ENCODE results near the gene GPR156.
"Not testable (repeated sequence)": the region's sequence is repeated elsewhere in the genome, so short reads cannot be mapped to it uniquely, and the experiment has no call there.

Gene GPR156

GRCh38 chr3:120156699-120157098 is 128.3 kb downstream of the GPR156 start:
- DNase-seq = no peak

DNA sequence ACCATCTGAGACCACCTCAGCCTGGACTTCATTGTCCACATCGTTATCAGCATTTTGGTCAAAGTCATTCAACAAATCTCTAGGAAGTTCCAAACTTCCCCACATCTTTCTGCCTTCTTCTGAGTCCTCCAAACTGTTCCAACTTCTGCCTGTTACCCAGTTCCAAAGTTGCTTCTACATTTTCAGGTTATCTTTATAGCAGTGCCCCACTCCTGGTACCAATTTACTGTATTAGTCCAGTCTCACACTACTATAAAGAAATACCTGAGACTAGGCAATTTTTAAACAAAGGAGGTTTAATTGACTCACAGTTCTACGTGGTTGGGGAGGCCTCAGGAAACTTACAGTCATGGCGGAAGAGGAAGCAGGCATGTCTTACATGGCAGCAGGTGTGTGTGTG is 129.3 kb downstream of the GPR156 start:
- DNase-seq = not testable (repeated sequence)

DNA sequence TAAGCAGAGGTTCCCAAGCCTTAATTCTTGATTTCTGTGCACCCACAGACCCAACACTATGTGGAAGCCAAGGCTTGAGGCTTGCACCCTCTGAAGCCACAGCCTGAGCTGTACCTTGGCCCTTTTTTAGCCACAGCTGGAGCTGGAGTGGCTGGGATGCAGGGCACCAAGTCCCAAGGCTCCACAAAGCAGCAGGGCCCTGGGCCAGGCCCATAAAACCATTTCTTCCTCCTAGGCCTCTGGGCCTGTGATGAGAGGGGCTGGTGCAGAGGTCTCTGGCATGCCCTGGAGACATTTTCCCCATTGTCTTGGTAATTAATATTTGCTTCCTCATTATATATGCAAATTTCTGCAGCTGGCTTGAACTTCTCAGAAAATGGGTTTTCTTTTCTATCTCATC is 129.9 kb downstream of the GPR156 start:
- DNase-seq = no peak

DNA sequence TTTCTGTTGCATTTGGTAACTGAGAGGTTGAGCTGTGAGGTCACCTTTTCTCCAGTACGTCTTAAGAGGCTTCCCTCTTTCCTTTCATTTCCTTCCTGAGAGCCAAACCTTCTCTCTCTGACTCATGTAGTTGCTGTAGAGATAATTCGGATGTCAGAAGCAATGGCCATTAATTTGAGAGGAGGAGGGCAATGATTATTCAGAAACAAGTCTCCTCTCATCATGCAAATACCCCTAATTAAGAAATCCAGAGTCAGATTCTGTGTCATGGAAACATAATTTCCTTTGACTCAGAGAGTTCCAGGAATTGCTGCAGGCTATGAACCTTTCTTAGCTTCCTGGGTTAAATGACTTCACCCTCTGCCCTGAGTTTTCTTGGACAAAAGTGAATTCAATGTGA is 131.7 kb downstream of the GPR156 start:
- DNase-seq = no peak

DNA sequence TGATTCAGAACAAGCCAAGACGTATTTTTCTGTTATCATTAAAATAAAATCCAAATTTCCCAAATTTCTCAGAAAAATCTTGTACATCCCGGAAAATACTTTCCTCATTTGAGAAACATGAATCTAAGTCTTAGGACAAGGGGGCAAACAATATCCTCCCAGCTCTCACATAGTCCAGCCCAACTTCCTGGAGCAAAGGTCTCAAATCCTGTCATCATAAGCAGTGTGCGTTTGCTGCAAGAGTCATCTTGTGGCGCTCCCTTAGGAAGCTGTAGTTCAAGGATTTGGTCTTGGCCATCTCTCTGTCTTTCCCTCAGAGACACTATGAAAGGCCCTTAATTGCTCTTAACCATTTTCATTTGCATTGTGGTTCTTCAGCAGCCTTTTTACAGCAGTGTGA is 133.2 kb downstream of the GPR156 start:
- DNase-seq = no peak

GRCh38 chr3:120148187-120148949 is 136.7 kb downstream of the GPR156 start:
- DNase-seq = no peak

DNA sequence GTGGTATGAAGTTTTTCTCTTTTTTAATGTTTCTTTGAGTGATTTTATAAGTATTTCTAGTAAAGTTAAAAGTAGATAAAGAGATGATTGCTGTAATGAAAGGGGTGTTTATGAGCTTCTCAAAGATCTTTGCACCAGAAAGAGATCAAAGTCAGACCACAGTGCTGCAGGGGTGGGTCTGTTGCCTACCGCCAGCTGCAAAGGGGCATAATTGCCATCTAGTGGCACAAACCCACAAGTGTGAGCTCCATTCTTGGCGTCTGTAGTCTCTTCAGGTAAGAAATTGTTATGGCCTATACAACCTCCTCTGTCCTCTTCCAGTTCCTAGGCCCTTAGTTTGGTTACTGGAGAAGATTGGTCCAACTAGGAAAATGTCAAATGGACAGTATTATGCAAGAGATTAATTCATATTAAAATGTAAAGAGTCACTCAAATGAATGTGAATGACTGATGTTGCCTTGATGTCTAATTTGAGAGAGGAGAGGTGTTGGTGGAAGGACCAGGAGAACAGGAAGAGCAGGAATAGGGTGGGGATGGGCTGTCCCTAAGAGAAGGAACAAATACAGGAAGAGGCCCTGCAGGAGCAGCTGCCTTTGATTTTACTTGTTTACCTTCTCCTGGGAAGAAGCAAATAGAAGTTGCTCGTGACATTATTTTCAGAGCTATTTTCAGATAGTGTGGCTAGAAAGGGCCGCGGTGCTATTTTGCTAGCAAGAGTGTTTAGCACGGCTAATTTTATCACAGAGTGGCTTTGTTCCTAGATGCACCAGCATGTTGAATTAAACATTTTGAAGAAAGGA is 137.8 kb downstream of the GPR156 start:
- peak; percentile 90 for DNase-seq

DNA sequence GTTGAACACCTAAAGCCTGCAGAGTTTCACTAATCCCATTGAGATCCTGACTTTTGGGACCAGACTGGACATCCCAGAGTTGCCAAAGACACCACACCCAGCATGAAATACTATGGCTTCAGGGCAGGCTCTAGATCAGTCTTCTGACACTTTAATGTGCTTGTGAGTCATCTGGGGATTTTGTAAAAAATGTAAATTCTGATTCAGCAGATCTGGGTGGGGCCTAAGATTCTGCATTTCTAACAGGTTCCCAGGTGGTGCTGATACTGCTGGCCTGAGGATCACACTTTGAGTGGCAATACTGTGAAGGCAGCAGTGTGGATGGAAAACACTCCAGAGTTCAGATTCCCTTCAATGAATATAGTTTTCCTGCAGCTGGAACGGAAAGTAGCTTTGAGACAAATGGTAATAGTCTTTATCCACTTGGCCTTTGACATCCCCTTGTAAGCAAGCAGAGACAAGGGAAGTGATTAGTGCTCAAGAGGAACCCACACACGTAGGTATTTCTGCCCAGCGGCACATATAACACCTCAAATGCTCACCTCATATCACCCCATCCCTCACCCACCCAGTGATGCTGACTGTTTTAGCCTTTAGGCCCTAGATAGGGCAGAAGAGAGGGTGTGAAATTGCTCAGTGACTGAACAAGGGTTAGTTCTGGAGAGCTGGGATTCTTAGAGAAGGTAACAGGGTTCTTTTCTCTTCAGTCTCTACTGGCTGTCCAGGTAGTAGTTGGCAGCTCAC is 139.3 kb downstream of the GPR156 start:
- DNase-seq = no peak

GRCh38 chr3:120144267-120144666 is 140.8 kb downstream of the GPR156 start:
- no peak for DNase-seq

- no peak for DNase-seq
Observed at GRCh38 chr3:120143676-120144075, 141.3 kb downstream of the GPR156 start.

DNA sequence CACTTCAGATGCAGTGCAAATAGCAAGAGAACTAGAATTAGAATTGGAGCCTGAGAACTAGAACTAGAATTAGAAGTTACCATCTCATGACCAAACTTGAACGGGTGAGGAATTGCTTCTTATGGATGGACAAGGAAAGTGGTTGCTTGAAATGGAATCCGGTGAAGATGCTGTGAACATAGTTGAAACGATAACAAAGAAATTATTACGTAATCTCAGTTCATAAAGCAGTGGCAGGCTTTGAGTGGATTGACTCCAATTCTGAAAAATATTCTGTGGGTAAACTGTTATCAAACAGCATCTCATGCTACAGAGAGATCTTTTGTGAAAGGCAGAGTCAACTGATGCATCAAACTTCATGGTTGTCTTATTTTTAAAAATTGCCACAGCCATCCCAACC is 142.8 kb downstream of the GPR156 start:
- DNase-seq = no peak

- no peak for DNase-seq
Observed at GRCh38 chr3:120140098-120140742, 144.8 kb downstream of the GPR156 start.

DNA sequence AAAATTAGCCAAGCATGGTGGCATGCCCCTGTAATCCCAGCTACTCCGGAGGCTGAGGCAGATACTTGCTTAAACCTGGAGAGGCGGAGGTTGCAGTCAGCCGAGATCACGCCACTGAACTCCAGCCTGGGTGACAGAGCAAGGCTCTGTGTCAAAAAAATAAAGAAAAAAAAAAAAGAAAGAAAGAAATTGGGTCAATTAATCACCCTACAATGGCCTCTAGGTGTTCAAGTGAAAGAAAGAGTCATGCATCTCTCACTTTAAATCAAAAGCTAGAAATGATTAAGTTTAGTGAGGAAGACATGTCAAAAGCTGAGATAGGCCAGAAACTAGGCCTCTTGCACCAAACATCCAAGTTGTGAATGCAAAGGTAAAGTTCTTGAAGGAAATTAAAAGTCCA is 145.9 kb downstream of the GPR156 start:
- no peak for DNase-seq

DNA sequence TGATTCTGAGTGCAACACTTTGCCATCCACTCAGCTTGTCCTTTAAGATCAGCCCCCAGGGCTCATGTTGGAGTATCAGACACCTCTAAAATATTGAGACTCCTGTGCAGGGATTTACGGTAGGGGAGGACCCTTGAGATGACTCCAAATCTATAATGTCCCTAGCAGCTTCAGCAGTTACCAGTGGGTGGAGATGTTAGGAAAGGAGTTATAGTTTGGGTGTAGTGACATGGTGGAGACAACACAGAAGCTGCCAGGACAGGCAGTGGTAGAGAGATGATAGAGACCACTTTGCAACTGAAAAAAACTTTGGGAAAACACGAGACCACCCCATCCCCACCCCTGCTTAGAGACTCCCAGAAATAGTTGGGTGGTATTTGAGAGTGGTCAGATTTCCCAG is 147.5 kb downstream of the GPR156 start:
- no peak for DNase-seq

- DNase-seq = no peak
Observed at GRCh38 chr3:120130656-120131055, 154.4 kb downstream of the GPR156 start.

GRCh38 chr3:120129718-120130513 is 155.1 kb downstream of the GPR156 start:
- no peak for DNase-seq

GRCh38 chr3:120129051-120129450 is 156.0 kb downstream of the GPR156 start:
- DNase-seq = no peak

DNA sequence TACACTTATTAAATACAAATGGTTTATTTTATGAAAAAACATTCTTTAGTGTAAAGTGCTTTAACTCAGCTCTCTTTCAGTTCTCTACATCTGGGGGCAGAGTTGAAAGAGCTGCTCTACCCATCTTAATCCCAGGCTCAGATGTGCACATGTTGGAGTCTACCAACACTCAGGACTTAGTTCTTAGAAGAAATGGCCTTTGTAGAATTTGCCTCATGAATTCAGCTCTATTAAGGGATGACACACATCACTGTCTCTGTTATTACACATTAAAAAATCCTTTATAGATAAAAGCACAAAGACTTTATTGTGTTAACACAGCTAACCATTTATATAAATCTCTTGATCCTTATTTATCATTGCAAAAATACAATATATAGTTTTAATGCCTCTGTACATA is 159.0 kb downstream of the GPR156 start:
- DNase-seq = no peak

GRCh38 chr3:120119846-120120510 is 165.0 kb downstream of the GPR156 start:
- no peak for DNase-seq
